HCT116 (cell line): ENCODE results near the gene RIPOR3. TPM values are rescaled to one million over a fixed set of nuclear protein-coding genes. Genes with fewer than 3 reads are reported as not detected.

Experiments used
- ATAC-seq: fragments of 200-7000 bp; cut with Tn5 transposase; 2 replicates; pipeline ENCODE4 v1.9.1; 2020; ENCODE audit warnings: mild to moderate bottlenecking, moderate library complexity
- BruUV-seq: library from RNA; stranded (reverse); fragments of 400-500 nt; replicated peaks from 2 replicates; lab custom pipeline; 2021; lab: Mats Ljungman, UMichigan
- CTCF ChIA-PET: fragments of 300-600 bp; sonication (Branson Sonifier 250); formaldehyde crosslinking; loops from one replicate; lab custom pipeline; 2021; ENCODE audit warnings: antibody characterized with exemption; lab: Charles Lee
- POLR2A ChIA-PET: fragments of 300-600, 350-600 bp; sonication (Branson Sonifier 250); formaldehyde crosslinking; loops from one replicate; lab custom pipeline; 2021; ENCODE audit warnings: antibody characterized with exemption; lab: Charles Lee
- RAD21 ChIA-PET, 2 experiments: fragments of 300-600 bp; sonication (Branson Sonifier 250); formaldehyde crosslinking; loops; one replicate each; lab custom pipeline; 2023; ENCODE audit warnings: low total read pairs in 2 of 2; ENCODE audit not compliant: uncharacterized antibody in 2 of 2, unreplicated experiment in 2 of 2, low non-redundant PET in 1 of 2; lab: Charles Lee
- DNase-seq: peaks from one replicate; pipeline ENCODE4 v3.0.0-alpha.2; 2010; ENCODE audit warnings: low read depth, low spot score
- H2AFZ ChIP-seq: fragments of 200-600 bp; shearing (Covaris generic), sonication (generic); 2 replicates; pipeline ENCODE4 v1.6.1; 2017; ENCODE audit warnings: low read depth, mixed run types, mixed read lengths, antibody characterized with exemption, low read length; ENCODE audit not compliant: poor library complexity, severe bottlenecking
- H3K27ac ChIP-seq: 2 replicates; pipeline ENCODE4 v1.5.1; 2012; ENCODE audit warnings: low read depth, low read length
- H3K27me3 ChIP-seq: fragments of 200-600 bp; sonication (generic); 2 replicates; pipeline ENCODE4 v1.6.1; 2016; ENCODE audit warnings: mixed run types, low read length, mixed read lengths; ENCODE audit not compliant: insufficient read depth
- H3K36me3 ChIP-seq, 2 experiments: fragments of 200-500 bp in 1 of 2; fragments of 200-600 bp in 1 of 2; sonication (Bioruptor generic) in 1 of 2; sonication (generic) in 1 of 2; 2 replicates each; pipeline versions ENCODE4 v1.5.1 to v1.6.1; 2014 to 2016; ENCODE audit warnings: low read length in 2 of 2, inconsistent platforms in 1 of 2, mixed read lengths in 1 of 2, mixed run types in 1 of 2; ENCODE audit not compliant: insufficient read depth in 2 of 2, control insufficient read depth in 1 of 2
- H3K4me1 ChIP-seq, 2 experiments: fragments of 200-600 bp in 1 of 2; sonication (generic) in 1 of 2; 2 replicates each; pipeline versions ENCODE4 v1.5.1 to v1.6.1; 2012 to 2017; ENCODE audit warnings: low read length in 2 of 2, inconsistent platforms in 1 of 2, mild to moderate bottlenecking in 1 of 2, mixed read lengths in 1 of 2, mixed run types in 1 of 2, moderate library complexity in 1 of 2; ENCODE audit not compliant: insufficient read depth in 2 of 2, control insufficient read depth in 1 of 2
- H3K4me2 ChIP-seq: fragments of 200-600 bp; sonication (generic); 2 replicates; pipeline ENCODE4 v1.6.1; 2017; ENCODE audit warnings: mixed run types, low read length, mixed read lengths
- H3K4me3 ChIP-seq, 2 experiments: fragments of 200-600 bp in 1 of 2; sonication (generic) in 1 of 2; replicated peaks in 1 of 2; 2 replicates each; pipeline ENCODE4 v1.5.1; 2011 to 2016; ENCODE audit warnings: low read length in 2 of 2, control low read depth in 1 of 2, low read depth in 1 of 2, mild to moderate bottlenecking in 1 of 2, mixed read lengths in 1 of 2, mixed run types in 1 of 2
- H3K79me2 ChIP-seq: fragments of 200-600 bp; sonication (generic); 2 replicates; pipeline ENCODE4 v1.6.1; 2017; ENCODE audit warnings: mild to moderate bottlenecking, mixed run types, low read length, moderate library complexity, mixed read lengths; ENCODE audit not compliant: insufficient read depth
- H3K9ac ChIP-seq: fragments of 200-600 bp; sonication (generic); 2 replicates; pipeline ENCODE4 v1.6.1; 2016; ENCODE audit warnings: low read length, mixed read lengths
- H3K9me2 ChIP-seq: fragments of 200-600 bp; sonication (generic), shearing (Covaris generic); 2 replicates; pipeline ENCODE4 v1.6.1; 2017; ENCODE audit warnings: mixed run types, mild to moderate bottlenecking, moderate library complexity; ENCODE audit not compliant: insufficient read depth
- H3K9me3 ChIP-seq, 2 experiments: fragments of 200-500 bp in 1 of 2; fragments of 200-600 bp in 1 of 2; sonication (Bioruptor generic) in 1 of 2; sonication (generic) in 1 of 2; 2 replicates each; pipeline ENCODE4 v1.6.1; 2014 to 2017; ENCODE audit warnings: low read length in 2 of 2, mixed read lengths in 2 of 2, inconsistent platforms in 1 of 2, low read depth in 1 of 2, mild to moderate bottlenecking in 1 of 2, mixed run types in 1 of 2, moderate library complexity in 1 of 2; ENCODE audit not compliant: control insufficient read depth in 1 of 2, insufficient read depth in 1 of 2
- H4K20me1 ChIP-seq: fragments of 200-600 bp; sonication (generic), shearing (Covaris generic); 2 replicates; pipeline ENCODE4 v1.6.1; 2017; ENCODE audit warnings: mixed run types, mild to moderate bottlenecking, moderate library complexity; ENCODE audit not compliant: insufficient read depth
- CBX3 ChIP-seq: IDR thresholded peaks from 2 replicates; pipeline ENCODE4 v1.6.1; 2012; ENCODE audit warnings: low read depth
- CEBPB ChIP-seq: IDR thresholded peaks from 2 replicates; pipeline ENCODE4 v1.6.1; 2012; ENCODE audit warnings: low read depth
- EGR1 ChIP-seq: IDR thresholded peaks from 2 replicates; pipeline ENCODE4 v1.6.1; 2012; ENCODE audit warnings: low read depth
- ELF1 ChIP-seq: IDR thresholded peaks from 2 replicates; pipeline ENCODE4 v1.6.1; 2012; ENCODE audit warnings: low read depth, borderline replicate concordance
- EZH2 ChIP-seq: fragments of 200-600 bp; sonication (generic); IDR thresholded peaks from 2 replicates; pipeline ENCODE4 v1.6.1; 2017; ENCODE audit warnings: antibody characterized with exemption, mixed run types
- EZH2phosphoT487 ChIP-seq: fragments of 200-600 bp; IDR thresholded peaks from 2 replicates; pipeline ENCODE4 v1.6.1; 2018; ENCODE audit warnings: antibody characterized with exemption, borderline replicate concordance
- FOSL1 ChIP-seq: IDR thresholded peaks from 2 replicates; pipeline ENCODE4 v1.6.1; 2012; ENCODE audit warnings: low read depth
- JUND ChIP-seq: IDR thresholded peaks from 2 replicates; pipeline ENCODE4 v1.6.1; 2012
- MAX ChIP-seq: IDR thresholded peaks from 2 replicates; pipeline ENCODE4 v1.6.1; 2012
- POLR2A ChIP-seq: IDR thresholded peaks from 2 replicates; pipeline ENCODE4 v1.7.0; 2011; ENCODE audit warnings: borderline replicate concordance; ENCODE audit not compliant: insufficient read depth, insufficient read length; ENCODE audit errors: extremely low read depth
- RAD21 ChIP-seq: IDR thresholded peaks from 2 replicates; pipeline ENCODE4 v1.6.1; 2012; ENCODE audit warnings: low read depth, mild to moderate bottlenecking
- REST ChIP-seq: IDR thresholded peaks from 2 replicates; pipeline ENCODE4 v1.6.1; 2012; ENCODE audit warnings: low read depth
- SP1 ChIP-seq: IDR thresholded peaks from 2 replicates; pipeline ENCODE4 v1.6.1; 2012; ENCODE audit warnings: low read depth
- TCF7L2 ChIP-seq: IDR thresholded peaks from 2 replicates; pipeline ENCODE4 v1.7.0; 2011; ENCODE audit warnings: borderline replicate concordance, inconsistent platforms; ENCODE audit not compliant: insufficient read depth, insufficient read length; ENCODE audit errors: extremely low read depth
- YY1 ChIP-seq: IDR thresholded peaks from 2 replicates; pipeline ENCODE4 v1.6.1; 2011; ENCODE audit warnings: low read length, low read depth, moderate library complexity, mild to moderate bottlenecking; ENCODE audit not compliant: insufficient replicate concordance; ENCODE audit errors: extremely low read depth
- ZFX ChIP-seq: fragments of 450-650 bp; IDR thresholded peaks from 2 replicates; pipeline ENCODE4 v1.6.1; 2017
- ZNF274 ChIP-seq: fragments of 200-500 bp; sonication (Bioruptor generic); IDR thresholded peaks from 2 replicates; pipeline ENCODE4 v1.6.1; 2014; ENCODE audit warnings: mild to moderate bottlenecking, low read depth, low read length, inconsistent platforms
- intact Hi-C: fragments of 100-400 bp; cut with micrococcal nuclease; formaldehyde crosslinking; loops from 2 replicates; pipeline ENCODE4 v1.10.0; 2022
- total RNA-seq: library from RNA; stranded (reverse); gene quantifications from one replicate; pipeline ENCODE4 v1.2.1, GENCODE V29; 2021; ENCODE audit not compliant: unreplicated experiment

The RIPOR3 gene
- total RNA-seq, 1 experiment from 2014 or later: 0.22 TPM

DNA sequence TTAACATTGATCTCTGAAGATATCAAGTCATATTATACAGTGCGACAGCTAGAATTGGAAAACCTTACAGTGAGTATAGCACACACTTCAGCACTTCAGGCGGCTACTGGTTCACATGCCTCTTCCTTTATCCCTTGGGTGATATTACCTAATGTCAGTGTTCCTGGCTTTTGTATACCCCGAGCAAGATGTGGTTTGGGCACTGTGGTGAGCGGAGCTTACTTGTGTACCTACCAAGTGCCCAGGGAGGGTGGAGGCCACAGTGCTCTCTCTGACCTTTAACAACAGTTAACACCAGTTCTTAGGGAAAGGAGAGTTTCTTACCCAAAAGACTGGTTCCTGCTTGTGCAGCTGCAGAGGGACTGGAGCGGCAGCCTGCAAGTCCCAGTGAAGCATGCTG, 116.8 kb downstream of the RIPOR3 start:
- Histone ChIP-seq H3K9ac (no peak overlapping the region), H3K36me3 (peaks cover 17 to 43% of the 10 kb centered on the region in 2 experiments), H3K4me3 (no peak overlapping the region), H3K27ac (no peak overlapping the region), H3K79me2 (peaks cover 37% of the 10 kb centered on the region), H3K4me1 (peaks cover 18 to 32% of the 10 kb centered on the region in 2 experiments), H3K4me2 (no peak overlapping the region), H3K9me3 (no peaks in the 10 kb centered on the region), H4K20me1 (no peaks in the 10 kb centered on the region), H2AFZ (no peak overlapping the region), H3K9me2 (no peaks in the 10 kb centered on the region), H3K27me3 (no peaks in the 10 kb centered on the region)
- no TSS peak for BruUV-seq
- RAD21 ChIA-PET: interaction anchor here in 1 of 2 experiments (1.3 kb wide), 1 partner anchor 109 kb away, joined by 3 read pairs; no protein-coding TSS in a partner anchor
- TF ChIP-seq ELF1: no peak
- TF ChIP-seq REST: no peak
- no peak for TF ChIP-seq EGR1
- TF ChIP-seq CEBPB: no peak
- no peak for TF ChIP-seq POLR2A
- TF ChIP-seq RAD21: no peak
- TF ChIP-seq JUND: no peak
- TF ChIP-seq SP1: no peak
- TF ChIP-seq TCF7L2: no peak
- no peak for TF ChIP-seq ZFX
- TF ChIP-seq CBX3: no peak
- no peak for TF ChIP-seq YY1
- TF ChIP-seq ZNF274: no peak
- TF ChIP-seq EZH2phosphoT487: no peak
- TF ChIP-seq EZH2: no peak
- no peak for TF ChIP-seq FOSL1
- no peak for TF ChIP-seq MAX
- ATAC-seq: no peak
- intact Hi-C loops: loop anchor here (10.0 kb wide), 1 partner anchor 600 kb away; no protein-coding TSS in a partner anchor
- no peak for DNase-seq
- CTCF ChIA-PET: interaction anchor here (1.1 to 2.5 kb wide), 7 partner anchors 13 to 389 kb away, joined by 3 to 9 read pairs (median 5); partner anchors contain the start of gene PTPN1
- POLR2A ChIA-PET: no interaction called here
